Loucy (cell line): ENCODE data around the gene NMRAL1.

Source experiments
- H2AFZ ChIP-seq: fragments of 200-600 bp; sonication (generic); 2 replicates; pipeline ENCODE4 v1.6.0; 2016; ENCODE audit warnings: antibody characterized with exemption, mild to moderate bottlenecking, low read length, moderate library complexity
- H3F3A ChIP-seq: fragments of 200-600 bp; 2 replicates; pipeline ENCODE4 v1.6.0; 2016; ENCODE audit warnings: antibody characterized with exemption, low read depth, mild to moderate bottlenecking
- H3K27me3 ChIP-seq: fragments of 200-600 bp; sonication (generic); 2 replicates; pipeline ENCODE4 v1.6.1; 2014; ENCODE audit warnings: low read length, mild to moderate bottlenecking; ENCODE audit not compliant: insufficient read depth, poor library complexity, severe bottlenecking
- H3K36me3 ChIP-seq: fragments of 200-600 bp; sonication (generic); 2 replicates; pipeline ENCODE4 v1.6.1; 2016; ENCODE audit warnings: low read length; ENCODE audit not compliant: insufficient read depth
- H3K4me1 ChIP-seq: fragments of 200-600 bp; sonication (generic); 2 replicates; pipeline ENCODE4 v1.5.1; 2014; ENCODE audit warnings: low read length, mild to moderate bottlenecking; ENCODE audit not compliant: insufficient read depth, poor library complexity, severe bottlenecking
- H3K4me2 ChIP-seq: fragments of 200-600 bp; sonication (generic); 2 replicates; pipeline ENCODE4 v1.6.0; 2014; ENCODE audit warnings: antibody characterized with exemption, low read length, low read depth, mild to moderate bottlenecking; ENCODE audit not compliant: poor library complexity, severe bottlenecking
- H3K4me3 ChIP-seq: fragments of 200-600 bp; sonication (generic); 2 replicates; pipeline ENCODE4 v1.5.1; 2014; ENCODE audit warnings: low read length, mild to moderate bottlenecking, mixed read lengths; ENCODE audit not compliant: poor library complexity, severe bottlenecking
- H3K79me2 ChIP-seq: fragments of 200-600 bp; sonication (generic); 2 replicates; pipeline ENCODE4 v1.6.1; 2014; ENCODE audit warnings: low read length; ENCODE audit not compliant: insufficient read depth
- H3K9ac ChIP-seq: fragments of 200-600 bp; sonication (generic); 2 replicates; pipeline ENCODE4 v1.6.0; 2014; ENCODE audit warnings: mild to moderate bottlenecking, low read depth, low read length, moderate library complexity; ENCODE audit not compliant: poor library complexity, severe bottlenecking
- H3K9me2 ChIP-seq: fragments of 200-600 bp; sonication (generic); replicated peaks from 2 replicates; pipeline ENCODE4 v1.6.1; 2016; ENCODE audit warnings: low read depth, low read length, mixed read lengths
- H3K9me3 ChIP-seq: fragments of 200-600 bp; sonication (generic); 2 replicates; pipeline ENCODE4 v1.6.1; 2014; ENCODE audit warnings: mild to moderate bottlenecking, antibody characterized with exemption, low read length, low read depth; ENCODE audit not compliant: insufficient read depth
- H4K20me1 ChIP-seq: fragments of 200-600 bp; sonication (generic); 2 replicates; pipeline ENCODE4 v1.6.0; 2014; ENCODE audit warnings: antibody characterized with exemption, low read length, mild to moderate bottlenecking; ENCODE audit not compliant: insufficient read depth, poor library complexity, severe bottlenecking
- CTCF ChIP-seq: fragments of 200-600 bp; sonication (generic); conservative IDR thresholded peaks from 2 replicates; pipeline ENCODE4 v1.5.1; 2014; ENCODE audit warnings: mild to moderate bottlenecking, antibody characterized with exemption, low read length
- EZH2phosphoT487 ChIP-seq: fragments of 200-600 bp; IDR thresholded peaks from 2 replicates; pipeline ENCODE4 v1.6.1; 2018; ENCODE audit warnings: antibody characterized with exemption, mild to moderate bottlenecking, moderate library complexity, borderline replicate concordance

Gene NMRAL1

GRCh38 chr16:4412159-4412558 is 62.3 kb downstream of the NMRAL1 start:
- H3F3A ChIP-seq = no peaks in the 10 kb centered on the region
- H3K27me3 ChIP-seq = no peaks in the 10 kb centered on the region
- no peak overlapping the region for H3K4me3 ChIP-seq
- no peak overlapping the region for H2AFZ ChIP-seq
- H3K9me2 ChIP-seq = no peaks in the 10 kb centered on the region
- H3K9ac ChIP-seq = no peak overlapping the region
- H3K79me2 ChIP-seq = peaks cover 33% of the 10 kb centered on the region
- no peak overlapping the region for H3K4me2 ChIP-seq
- peaks cover 5% of the 10 kb centered on the region for H3K4me1 ChIP-seq
- no peaks in the 10 kb centered on the region for H3K9me3 ChIP-seq
- H4K20me1 ChIP-seq = peaks cover 19% of the 10 kb centered on the region
- TF ChIP-seq EZH2phosphoT487 = no peak
- no peak for TF ChIP-seq CTCF
- H3K36me3 ChIP-seq = 0 out of 2 replicates have a peak, but pooled peaks cover 4% of the 10 kb centered on the region
